NCI-H510A (cell line): Measurements from ENCODE around the gene ZNFX1.
"Not testable (repeated sequence)": the region's sequence is repeated elsewhere in the genome, so short reads cannot be mapped to it uniquely, and the experiment has no call there.

ENCODE experiments used
- DNase-seq: peaks from one replicate; lab custom pipeline; 2025; lab: John Stamatoyannopoulos, UW

The ZNFX1 gene

GRCh38 chr20:49210101-49210756 is 67.6 kb downstream of the ZNFX1 start:
- DNase-seq, result no peak

DNA sequence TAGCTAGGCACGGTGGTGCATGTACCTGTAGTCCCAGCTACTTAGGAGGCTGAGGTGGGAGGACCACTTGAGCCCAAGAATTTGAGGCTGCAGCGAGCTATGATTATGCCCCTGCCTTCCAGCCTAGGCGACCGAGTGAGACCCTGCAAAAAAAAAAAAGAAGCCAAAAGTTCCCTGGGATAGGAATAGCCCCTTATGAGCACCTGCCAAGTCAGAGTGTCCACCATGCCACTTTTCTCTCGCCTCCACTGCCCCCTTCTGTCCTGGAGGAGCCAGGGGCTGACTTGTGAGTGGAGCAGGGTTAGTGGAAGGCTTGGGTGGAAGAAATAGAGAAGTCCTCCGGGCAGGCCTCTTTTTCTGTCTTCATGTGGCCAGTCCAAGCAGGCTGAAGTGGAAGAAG is 70.8 kb downstream of the ZNFX1 start:
- no peak for DNase-seq

GRCh38 chr20:49203746-49204145 is 74.1 kb downstream of the ZNFX1 start:
- no peak for DNase-seq

GRCh38 chr20:49203011-49203410 is 74.8 kb downstream of the ZNFX1 start:
- DNase-seq, result no peak

- DNase-seq, result no peak
Measured at GRCh38 chr20:49199729-49200293, 78.0 kb downstream of the ZNFX1 start.

- DNase-seq, result not testable (repeated sequence)
Measured at GRCh38 chr20:49192944-49193518, 84.8 kb downstream of the ZNFX1 start.
